ENCODE measurements around the gene JADE2.

The JADE2 gene

GRCh38 chr5:134547999-134548658 lies 22.7 kb downstream of the JADE2 start:
- H3K27me3 ChIP-seq (ENCODE audit: control insufficient read depth, low read length): no peaks in the 10 kb centered on the region
- no peak overlapping the region for H3K27ac ChIP-seq (ENCODE audit: low read depth, low read length)
- 0 out of 2 replicates have a peak, but pooled peaks cover 5% of the 10 kb centered on the region for H3K79me2 ChIP-seq (ENCODE audit: control insufficient read depth, low read length)
- H3K9me2 ChIP-seq (replicated peaks; ENCODE audit: control insufficient read depth, low read length): no peaks in the 10 kb centered on the region
- no peaks in the 10 kb centered on the region for H3K9me3 ChIP-seq (ENCODE audit: control insufficient read depth, insufficient read depth, low read length)
- H3K4me2 ChIP-seq (ENCODE audit: low read length): no peak overlapping the region
- H3K4me1 ChIP-seq (ENCODE audit: control insufficient read depth, low read length): peaks cover 74% of the 10 kb centered on the region
- no peaks in the 10 kb centered on the region for H4K20me1 ChIP-seq (ENCODE audit: control insufficient read depth, insufficient read depth, low read depth, low read length)
- H3K36me3 ChIP-seq (ENCODE audit: control insufficient read depth, low read length): peaks cover 52% of the 10 kb centered on the region
- no peak overlapping the region for H3K4me3 ChIP-seq (ENCODE audit: low read length)
- TF ChIP-seq CTCF (IDR thresholded peaks at IDR 0.05; ENCODE audit: low read depth, low read length, poor library complexity, severe bottlenecking): no peak
- no peak for TF ChIP-seq EZH2phosphoT487 (IDR thresholded peaks at IDR 0.05; ENCODE audit: borderline replicate concordance, low read length)
- 0 out of 2 replicates have a peak, but pooled peaks cover 3% of the 10 kb centered on the region for H3F3A ChIP-seq (ENCODE audit: control insufficient read depth, insufficient read depth)

GRCh38 chr5:134549714-134550113 lies 24.2 kb downstream of the JADE2 start:
- H3K27me3 ChIP-seq (ENCODE audit: control insufficient read depth, low read length): no peaks in the 10 kb centered on the region
- TF ChIP-seq EZH2phosphoT487 (IDR thresholded peaks at IDR 0.05; ENCODE audit: borderline replicate concordance, low read length): no peak
- TF ChIP-seq CTCF (IDR thresholded peaks at IDR 0.05; ENCODE audit: low read depth, low read length, poor library complexity, severe bottlenecking): no peak
- no peaks in the 10 kb centered on the region for H3K9me2 ChIP-seq (replicated peaks; ENCODE audit: control insufficient read depth, low read length)
- peak overlapping the region; percentile 65 for H3K4me2 ChIP-seq (ENCODE audit: low read length)
- H3K36me3 ChIP-seq (ENCODE audit: control insufficient read depth, low read length): peaks cover 57% of the 10 kb centered on the region
- H4K20me1 ChIP-seq (ENCODE audit: control insufficient read depth, insufficient read depth, low read depth, low read length): no peaks in the 10 kb centered on the region
- H3K9me3 ChIP-seq (ENCODE audit: control insufficient read depth, insufficient read depth, low read length): no peaks in the 10 kb centered on the region
- peak overlapping the region; percentile 29 for H3K27ac ChIP-seq (ENCODE audit: low read depth, low read length)
- no peaks in the 10 kb centered on the region for H3F3A ChIP-seq (ENCODE audit: control insufficient read depth, insufficient read depth)
- 0 out of 2 replicates have a peak, but pooled peaks cover 5% of the 10 kb centered on the region for H3K79me2 ChIP-seq (ENCODE audit: control insufficient read depth, low read length)
- H3K4me3 ChIP-seq (ENCODE audit: low read length): peak overlapping the region; percentile 34
- peaks cover 73% of the 10 kb centered on the region for H3K4me1 ChIP-seq (ENCODE audit: control insufficient read depth, low read length)

- H3K9me3 ChIP-seq (ENCODE audit: control insufficient read depth, insufficient read depth, low read length): no peaks in the 10 kb centered on the region
- H3K27ac ChIP-seq (ENCODE audit: low read depth, low read length): peak overlapping the region; percentile 29
- peak overlapping the region; percentile 34 for H3K4me3 ChIP-seq (ENCODE audit: low read length)
- H4K20me1 ChIP-seq (ENCODE audit: control insufficient read depth, insufficient read depth, low read depth, low read length): no peaks in the 10 kb centered on the region
- H3K4me1 ChIP-seq (ENCODE audit: control insufficient read depth, low read length): peaks cover 73% of the 10 kb centered on the region
- H3K4me2 ChIP-seq (ENCODE audit: low read length): peak overlapping the region; percentile 65
- no peaks in the 10 kb centered on the region for H3F3A ChIP-seq (ENCODE audit: control insufficient read depth, insufficient read depth)
- 0 out of 2 replicates have a peak, but pooled peaks cover 5% of the 10 kb centered on the region for H3K79me2 ChIP-seq (ENCODE audit: control insufficient read depth, low read length)
- peaks cover 56% of the 10 kb centered on the region for H3K36me3 ChIP-seq (ENCODE audit: control insufficient read depth, low read length)
- H3K27me3 ChIP-seq (ENCODE audit: control insufficient read depth, low read length): no peaks in the 10 kb centered on the region
- TF ChIP-seq EZH2phosphoT487 (IDR thresholded peaks at IDR 0.05; ENCODE audit: borderline replicate concordance, low read length) (no peak), CTCF (IDR thresholded peaks at IDR 0.05; ENCODE audit: low read depth, low read length, poor library complexity, severe bottlenecking) (no peak)
- no peaks in the 10 kb centered on the region for H3K9me2 ChIP-seq (replicated peaks; ENCODE audit: control insufficient read depth, low read length)
Measured at GRCh38 chr5:134550271-134551214, 25.1 kb downstream of the JADE2 start.

Data from DOHH2 (cell line).